Measurements from ENCODE around the gene BAG5. TPM values are rescaled to one million over a fixed set of nuclear protein-coding genes. Genes with fewer than 3 reads are reported as not detected.
"Not testable (repeated sequence)": the region's sequence is repeated elsewhere in the genome, so short reads cannot be mapped to it uniquely, and the experiment has no call there.

The BAG5 gene, protein sequence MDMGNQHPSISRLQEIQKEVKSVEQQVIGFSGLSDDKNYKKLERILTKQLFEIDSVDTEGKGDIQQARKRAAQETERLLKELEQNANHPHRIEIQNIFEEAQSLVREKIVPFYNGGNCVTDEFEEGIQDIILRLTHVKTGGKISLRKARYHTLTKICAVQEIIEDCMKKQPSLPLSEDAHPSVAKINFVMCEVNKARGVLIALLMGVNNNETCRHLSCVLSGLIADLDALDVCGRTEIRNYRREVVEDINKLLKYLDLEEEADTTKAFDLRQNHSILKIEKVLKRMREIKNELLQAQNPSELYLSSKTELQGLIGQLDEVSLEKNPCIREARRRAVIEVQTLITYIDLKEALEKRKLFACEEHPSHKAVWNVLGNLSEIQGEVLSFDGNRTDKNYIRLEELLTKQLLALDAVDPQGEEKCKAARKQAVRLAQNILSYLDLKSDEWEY
- polyA plus RNA-seq (2013, experiment 1 of 2), result 22.9 TPM
- 21.8 TPM for polyA plus RNA-seq (2013, experiment 2 of 2)

DNA sequence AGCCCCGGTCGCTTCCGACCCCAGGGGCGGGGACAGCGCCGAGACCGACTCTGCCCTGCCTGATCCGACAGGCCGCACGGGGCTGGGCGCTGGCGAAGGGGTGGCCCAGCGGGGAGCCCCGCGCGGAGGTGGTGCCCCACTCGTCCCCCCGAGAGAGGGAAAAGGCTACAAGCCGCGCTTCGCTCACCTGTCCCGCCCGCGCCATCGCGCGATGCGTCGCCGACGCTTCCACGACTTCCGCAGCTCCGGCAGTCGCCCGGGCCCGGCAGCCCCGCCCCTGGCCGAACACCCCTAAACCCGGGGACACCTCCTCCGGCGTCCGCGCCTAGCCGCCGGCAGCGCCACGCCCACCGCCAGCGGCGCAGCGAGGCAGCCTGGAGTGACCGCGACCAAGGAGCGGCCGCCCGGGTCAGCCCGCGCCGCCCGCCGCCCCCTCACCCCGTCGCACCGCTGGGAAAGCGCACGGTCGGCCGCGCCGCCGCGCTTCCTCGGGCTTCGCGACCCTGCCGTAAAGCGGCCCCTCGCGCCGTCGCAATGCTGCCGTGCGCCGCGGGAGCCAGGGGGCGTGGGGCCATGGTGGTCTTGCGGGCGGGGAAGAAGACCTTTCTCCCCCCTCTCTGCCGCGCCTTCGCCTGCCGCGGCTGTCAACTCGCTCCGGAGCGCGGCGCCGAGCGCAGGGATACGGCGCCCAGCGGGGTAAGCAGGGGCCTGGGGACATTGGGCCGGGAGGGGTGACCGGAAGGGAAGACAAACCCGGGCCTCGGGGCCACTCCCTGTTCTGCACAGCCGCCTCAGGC lies at the start of gene BAG5, which contains the start of gene COA8:
Gene BAG5 (minus strand): TSS at position 229 of the 797 bp plus-strand sequence. CDS start 1,493 bp downstream, outside the sequence.
Gene COA8 (plus strand): TSS at position 532 of the 797 bp plus-strand sequence. CDS start 42 bp downstream, at position 574.
- H2AK5ac ChIP-seq (ENCODE audit: low read length), result no peak within 1 kb of the TSS
- WGBS (ENCODE audit: extremely low coverage, insufficient coverage, low lambda C conversion rate), result no CpG with 5 or more reads among the region's 109 CpGs

DNA sequence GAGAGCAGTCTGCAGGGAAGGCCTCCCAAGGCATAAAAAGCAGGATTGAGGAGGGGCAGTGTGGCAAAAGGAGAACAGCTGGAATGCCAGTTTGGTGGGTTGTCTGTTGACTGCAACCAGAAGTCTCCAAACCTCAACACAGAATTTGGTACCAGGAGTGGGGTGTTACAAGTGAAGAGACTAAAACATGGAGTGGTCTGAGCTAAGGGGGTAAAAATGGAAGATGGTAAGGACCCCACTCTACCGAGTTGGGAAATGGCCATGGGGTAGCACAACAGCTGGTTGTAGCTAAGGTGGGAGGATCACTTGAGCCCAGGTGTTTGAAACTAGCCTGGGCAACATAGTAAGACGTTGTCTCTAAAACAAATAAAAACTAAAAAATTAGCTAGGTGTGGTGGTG lies 48.8 kb upstream of the BAG5 start:
- H3K27me3 ChIP-seq (ENCODE audit: insufficient read depth, low read length, poor library complexity), result no peaks in the 10 kb centered on the region
- no peaks in the 10 kb centered on the region for H3K79me2 ChIP-seq (ENCODE audit: control insufficient read depth, insufficient read depth, low read length)
- H2BK120ac ChIP-seq (ENCODE audit: low read depth, low read length), result no peak overlapping the region
- no peak overlapping the region for H2AK5ac ChIP-seq (ENCODE audit: low read length)
- H4K8ac ChIP-seq (ENCODE audit: low read depth, low read length), result no peak overlapping the region
- H3K27ac ChIP-seq (ENCODE audit: low read depth, low read length), result no peak overlapping the region
- no peak overlapping the region for H3K4me3 ChIP-seq (ENCODE audit: low read length)
- H3K9ac ChIP-seq (ENCODE audit: low read length), result no peak overlapping the region
- H3K79me1 ChIP-seq (ENCODE audit: low read length), result no peaks in the 10 kb centered on the region
- H3K56ac ChIP-seq (ENCODE audit: low read length), result no peak overlapping the region
- no peaks in the 10 kb centered on the region for H3K36me3 ChIP-seq (ENCODE audit: control insufficient read depth, insufficient read depth, low read length)
- no peak overlapping the region for H3K4me2 ChIP-seq (ENCODE audit: low read length)
- no peak overlapping the region for H3K23ac ChIP-seq (ENCODE audit: low read length)
- H4K5ac ChIP-seq (ENCODE audit: low read length), result no peak overlapping the region
- no peak overlapping the region for H3K4ac ChIP-seq (ENCODE audit: low read depth, low read length)
- H2BK15ac ChIP-seq (replicated peaks; ENCODE audit: low read depth), result no peak overlapping the region
- DNase-seq, result no peak
- no peaks in the 10 kb centered on the region for H3K4me1 ChIP-seq (ENCODE audit: control insufficient read depth, low read depth, low read length)
- H3K18ac ChIP-seq (ENCODE audit: low read length), result no peak overlapping the region
- no CpG with 5 or more reads among the region's 2 CpGs for WGBS (ENCODE audit: extremely low coverage, insufficient coverage, low lambda C conversion rate)
- no peak overlapping the region for H2BK5ac ChIP-seq (ENCODE audit: low read length)

More for the DNA sequence above, at the start of gene BAG5, which contains the start of gene COA8:
- peak within 1 kb of the TSS; percentile 97 for H3K4me3 ChIP-seq (ENCODE audit: low read length)
- no peak within 1 kb of the TSS for H4K5ac ChIP-seq (ENCODE audit: low read length)
- H2BK15ac ChIP-seq (replicated peaks; ENCODE audit: low read depth), result no peak within 1 kb of the TSS
- no peaks in the 10 kb centered on the region for H3K27me3 ChIP-seq (ENCODE audit: insufficient read depth, low read length, poor library complexity)
- H2BK5ac ChIP-seq (ENCODE audit: low read length), result no peak within 1 kb of the TSS
- no peak within 1 kb of the TSS for H3K4ac ChIP-seq (ENCODE audit: low read depth, low read length)
- H3K79me1 ChIP-seq (ENCODE audit: low read length), result peaks cover 25% of the 10 kb centered on the region
- no peak within 1 kb of the TSS for H4K8ac ChIP-seq (ENCODE audit: low read depth, low read length)
- no peak within 1 kb of the TSS for H2BK120ac ChIP-seq (ENCODE audit: low read depth, low read length)
- H3K4me1 ChIP-seq (ENCODE audit: control insufficient read depth, low read depth, low read length), result no peaks in the 10 kb centered on the region
- peak within 1 kb of the TSS; percentile 99 for H3K4me2 ChIP-seq (ENCODE audit: low read length)
- H3K79me2 ChIP-seq (ENCODE audit: control insufficient read depth, insufficient read depth, low read length), result peaks cover 61% of the 10 kb centered on the region
- peak within 1 kb of the TSS; percentile 98 for H3K56ac ChIP-seq (ENCODE audit: low read length)
- H3K27ac ChIP-seq (ENCODE audit: low read depth, low read length), result peak within 1 kb of the TSS; percentile 87
- peak within 1 kb of the TSS; percentile 52 for H3K18ac ChIP-seq (ENCODE audit: low read length)
- H3K36me3 ChIP-seq (ENCODE audit: control insufficient read depth, insufficient read depth, low read length), result peaks cover 9% of the 10 kb centered on the region
- H3K23ac ChIP-seq (ENCODE audit: low read length), result no peak within 1 kb of the TSS
- peak; percentile 90 for DNase-seq
- H3K9ac ChIP-seq (ENCODE audit: low read length), result peak within 1 kb of the TSS; percentile 97

DNA sequence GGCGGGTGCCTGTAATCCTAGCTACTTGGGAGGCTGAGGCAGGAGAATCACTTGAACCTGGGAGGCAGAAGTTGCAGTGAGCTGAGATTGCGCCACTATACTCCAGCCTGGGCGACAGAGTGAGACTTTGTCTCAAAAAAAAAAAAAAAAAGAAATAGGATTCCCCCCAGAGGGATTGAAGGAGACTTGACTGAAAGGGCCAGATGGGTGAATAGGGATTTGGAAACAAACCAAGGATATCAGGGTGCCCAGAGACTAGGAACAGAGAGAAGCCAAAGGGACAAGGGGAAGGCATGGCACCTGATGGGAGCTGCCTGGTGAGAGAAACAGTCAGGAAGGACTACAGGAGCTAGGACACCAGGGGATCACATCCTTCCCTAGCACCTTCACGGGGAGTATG lies 46.6 kb upstream of the BAG5 start:
- H3K23ac ChIP-seq (ENCODE audit: low read length); H4K8ac ChIP-seq (ENCODE audit: low read depth, low read length); H3K4me1 ChIP-seq (ENCODE audit: control insufficient read depth, low read depth, low read length); H3K79me1 ChIP-seq (ENCODE audit: low read length); H2BK120ac ChIP-seq (ENCODE audit: low read depth, low read length); DNase-seq; H3K56ac ChIP-seq (ENCODE audit: low read length); H3K9ac ChIP-seq (ENCODE audit: low read length); H3K27ac ChIP-seq (ENCODE audit: low read depth, low read length); H3K4me2 ChIP-seq (ENCODE audit: low read length); H3K4me3 ChIP-seq (ENCODE audit: low read length); H2BK5ac ChIP-seq (ENCODE audit: low read length); H3K18ac ChIP-seq (ENCODE audit: low read length); H2AK5ac ChIP-seq (ENCODE audit: low read length); H3K79me2 ChIP-seq (ENCODE audit: control insufficient read depth, insufficient read depth, low read length); H2BK15ac ChIP-seq (replicated peaks; ENCODE audit: low read depth); H3K27me3 ChIP-seq (ENCODE audit: insufficient read depth, low read length, poor library complexity); H3K36me3 ChIP-seq (ENCODE audit: control insufficient read depth, insufficient read depth, low read length); H4K5ac ChIP-seq (ENCODE audit: low read length); H3K4ac ChIP-seq (ENCODE audit: low read depth, low read length): not testable (repeated sequence)
- no CpG with 5 or more reads among the region's 4 CpGs for WGBS (ENCODE audit: extremely low coverage, insufficient coverage, low lambda C conversion rate)

DNA sequence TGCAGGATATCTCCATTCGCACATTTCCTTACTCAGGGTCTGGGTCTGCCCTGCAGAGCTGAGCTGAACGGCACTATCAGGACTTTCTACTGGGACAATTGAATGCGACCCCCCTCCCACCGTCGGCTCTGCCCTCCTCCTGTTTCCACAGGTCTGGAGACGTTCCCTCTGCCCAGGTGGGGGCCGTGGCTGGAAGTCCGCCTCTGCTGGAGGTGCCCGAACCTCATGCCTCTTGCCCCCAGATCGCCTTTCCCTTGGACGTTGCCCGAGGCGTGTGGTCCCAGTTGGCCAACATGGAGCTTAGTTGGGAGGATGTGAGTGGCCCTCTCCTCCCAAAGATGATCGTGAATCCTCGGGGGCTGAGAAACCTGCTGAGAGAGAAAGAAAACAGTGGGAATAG lies 45.4 kb upstream of the BAG5 start:
- Histone ChIP-seq H3K4me2 (ENCODE audit: low read length) (no peak overlapping the region), H4K5ac (ENCODE audit: low read length) (no peak overlapping the region), H2BK15ac (replicated peaks; ENCODE audit: low read depth) (no peak overlapping the region), H3K79me2 (ENCODE audit: control insufficient read depth, insufficient read depth, low read length) (no peaks in the 10 kb centered on the region), H3K36me3 (ENCODE audit: control insufficient read depth, insufficient read depth, low read length) (no peaks in the 10 kb centered on the region), H3K27me3 (ENCODE audit: insufficient read depth, low read length, poor library complexity) (no peaks in the 10 kb centered on the region), H3K4ac (ENCODE audit: low read depth, low read length) (no peak overlapping the region), H2AK5ac (ENCODE audit: low read length) (no peak overlapping the region), H3K4me3 (ENCODE audit: low read length) (no peak overlapping the region), H3K27ac (ENCODE audit: low read depth, low read length) (no peak overlapping the region), H2BK5ac (ENCODE audit: low read length) (no peak overlapping the region), H3K4me1 (ENCODE audit: control insufficient read depth, low read depth, low read length) (no peaks in the 10 kb centered on the region), H3K56ac (ENCODE audit: low read length) (no peak overlapping the region), H3K9ac (ENCODE audit: low read length) (no peak overlapping the region), H3K23ac (ENCODE audit: low read length) (no peak overlapping the region), H3K79me1 (ENCODE audit: low read length) (no peaks in the 10 kb centered on the region), H2BK120ac (ENCODE audit: low read depth, low read length) (no peak overlapping the region), H3K18ac (ENCODE audit: low read length) (no peak overlapping the region), H4K8ac (ENCODE audit: low read depth, low read length) (no peak overlapping the region)
- DNase-seq, result no peak
- WGBS (ENCODE audit: extremely low coverage, insufficient coverage, low lambda C conversion rate), result no CpG with 5 or more reads among the region's 15 CpGs

DNA sequence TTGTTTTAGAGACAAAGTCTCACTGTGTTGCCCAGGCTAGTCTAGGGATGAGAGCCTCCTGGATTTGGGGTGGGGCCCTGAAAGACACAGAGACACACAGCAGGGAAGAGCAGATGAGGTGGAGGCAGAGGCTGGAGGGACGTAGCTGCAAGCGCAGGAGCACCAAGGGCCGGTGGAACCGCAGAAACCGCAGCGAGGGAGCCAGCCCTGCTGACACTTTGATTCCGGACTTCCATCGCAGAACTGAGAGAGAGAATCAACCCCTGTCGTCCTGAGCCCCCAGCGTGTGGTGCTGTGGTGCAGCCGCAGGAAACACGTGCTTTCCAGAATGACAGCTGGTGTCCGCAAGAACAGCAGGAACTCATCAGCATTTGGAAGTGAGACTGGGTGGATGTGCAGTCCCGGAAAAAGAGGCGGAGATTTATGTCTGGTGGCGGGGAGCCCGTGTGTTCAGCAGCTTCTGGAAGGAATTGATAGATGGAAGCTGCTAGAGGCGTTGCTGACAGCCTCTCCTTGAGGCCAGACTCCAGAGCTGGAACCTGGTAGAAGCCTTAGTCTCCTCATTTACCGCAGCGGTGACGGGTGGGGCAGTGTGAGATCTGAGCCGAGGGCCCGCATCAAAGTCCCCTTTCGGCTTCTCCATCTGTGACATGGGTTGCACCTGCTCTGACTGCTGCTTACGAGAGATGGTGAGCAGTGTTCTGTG lies 44.7 kb upstream of the BAG5 start:
- Histone ChIP-seq H3K36me3 (ENCODE audit: control insufficient read depth, insufficient read depth, low read length) (no peaks in the 10 kb centered on the region), H3K79me2 (ENCODE audit: control insufficient read depth, insufficient read depth, low read length) (no peaks in the 10 kb centered on the region), H3K9ac (ENCODE audit: low read length) (no peak overlapping the region), H3K27ac (ENCODE audit: low read depth, low read length) (no peak overlapping the region), H2AK5ac (ENCODE audit: low read length) (no peak overlapping the region), H3K4me1 (ENCODE audit: control insufficient read depth, low read depth, low read length) (no peaks in the 10 kb centered on the region), H3K4me3 (ENCODE audit: low read length) (no peak overlapping the region), H2BK5ac (ENCODE audit: low read length) (no peak overlapping the region), H3K4me2 (ENCODE audit: low read length) (no peak overlapping the region), H2BK120ac (ENCODE audit: low read depth, low read length) (no peak overlapping the region), H3K27me3 (ENCODE audit: insufficient read depth, low read length, poor library complexity) (no peaks in the 10 kb centered on the region), H3K56ac (ENCODE audit: low read length) (no peak overlapping the region), H2BK15ac (replicated peaks; ENCODE audit: low read depth) (no peak overlapping the region), H3K23ac (ENCODE audit: low read length) (no peak overlapping the region), H3K4ac (ENCODE audit: low read depth, low read length) (no peak overlapping the region), H4K8ac (ENCODE audit: low read depth, low read length) (no peak overlapping the region), H4K5ac (ENCODE audit: low read length) (no peak overlapping the region), H3K79me1 (ENCODE audit: low read length) (no peaks in the 10 kb centered on the region), H3K18ac (ENCODE audit: low read length) (no peak overlapping the region)
- WGBS (ENCODE audit: extremely low coverage, insufficient coverage, low lambda C conversion rate), result no CpG with 5 or more reads among the region's 25 CpGs
- peak; percentile 55 for DNase-seq
